CD4-positive, alpha-beta T cell treated with Interferon gamma for 1 hour (primary cell): ENCODE results near the gene RAPGEF1.
"Not testable (repeated sequence)": the region's sequence is repeated elsewhere in the genome, so short reads cannot be mapped to it uniquely, and the experiment has no call there.

Experiments
- DNase-seq: peaks from one replicate; pipeline ENCODE4 v3.0.0-alpha.2; 2020

Gene RAPGEF1

DNA sequence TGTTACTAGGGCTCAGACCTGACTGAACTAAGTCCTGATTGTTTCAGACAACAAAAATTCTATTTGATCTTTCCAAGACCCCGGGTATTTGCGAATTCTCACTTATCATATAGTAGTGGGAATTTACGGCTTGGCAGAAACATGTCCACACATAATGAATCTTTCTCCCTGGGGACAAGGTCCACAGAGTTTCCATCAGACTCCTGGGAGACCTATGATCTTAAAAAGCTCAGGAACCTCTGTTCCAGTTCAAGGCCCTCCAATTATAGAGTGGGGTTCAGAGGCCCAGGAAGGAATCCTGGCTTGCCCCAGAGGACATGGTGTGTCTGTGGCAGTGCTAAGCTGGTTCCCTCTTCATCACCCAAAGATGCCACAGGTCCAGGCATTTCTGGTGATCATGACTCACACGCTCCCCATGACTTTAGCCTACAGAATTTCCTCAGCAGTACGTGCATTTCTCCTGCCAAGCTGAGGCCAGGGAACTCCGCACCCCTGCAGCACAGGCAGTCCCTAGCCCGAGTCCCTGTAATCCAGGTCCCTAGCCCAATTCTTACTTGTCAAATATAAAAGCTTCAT, 12.6 kb downstream of the RAPGEF1 start:
- DNase-seq: no peak

DNA sequence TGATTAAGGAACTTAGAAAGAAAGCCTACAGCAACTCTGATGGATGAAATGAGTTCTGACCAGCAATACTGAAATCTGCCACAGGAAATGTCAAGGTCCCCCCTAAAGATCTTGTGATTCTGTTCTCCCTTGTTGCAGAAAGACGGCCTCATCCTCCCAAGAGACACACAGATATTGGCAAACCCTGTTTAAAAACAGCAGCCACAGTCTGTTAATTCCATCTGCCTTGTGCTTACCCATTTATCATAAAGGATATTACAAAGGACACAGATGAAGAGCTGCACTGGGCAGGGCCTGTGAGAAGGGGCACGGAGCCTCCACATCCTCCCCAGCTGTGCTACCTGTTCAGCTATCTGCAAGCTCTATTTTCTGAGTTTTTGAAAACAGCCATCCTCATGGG, 15.2 kb downstream of the RAPGEF1 start:
- no peak for DNase-seq

DNA sequence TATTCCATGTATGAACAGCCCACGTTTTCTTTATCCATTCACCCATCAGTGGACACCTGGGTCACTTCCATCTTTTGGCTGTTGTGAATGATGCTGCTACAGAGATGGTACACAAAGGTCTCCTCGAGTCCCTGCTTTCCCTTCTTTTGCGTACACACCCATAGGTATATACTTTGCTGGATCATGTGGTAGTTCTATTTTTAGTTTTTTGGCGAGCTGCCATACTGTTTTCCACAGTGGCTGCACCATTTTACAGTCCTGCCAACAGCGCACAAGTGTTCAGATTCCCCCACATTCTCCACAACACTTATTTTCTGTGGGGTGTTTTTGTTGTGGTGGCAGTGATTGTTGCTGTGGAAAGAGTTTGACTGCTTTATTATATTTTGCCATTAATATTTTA, 16.2 kb downstream of the RAPGEF1 start:
- no peak for DNase-seq

DNA sequence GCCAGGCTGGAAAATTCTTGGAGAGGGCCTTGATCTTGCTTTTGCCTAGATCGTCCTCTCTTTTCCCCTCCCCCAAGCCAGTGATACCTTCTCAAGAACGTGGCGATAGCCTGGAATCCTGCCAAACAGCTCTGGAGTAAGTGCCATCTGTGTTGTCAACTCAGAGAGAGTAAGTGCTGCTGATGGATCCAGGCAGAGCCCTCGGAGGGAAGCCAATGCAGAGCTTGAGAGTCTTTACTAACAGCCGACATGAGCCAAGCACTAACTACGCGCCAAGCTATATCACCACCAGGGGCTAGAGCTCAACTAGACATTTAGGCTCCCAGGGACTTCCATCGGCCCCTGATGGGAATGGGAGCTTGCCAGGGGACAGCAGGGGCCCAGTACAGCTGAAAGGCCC, 17.6 kb downstream of the RAPGEF1 start:
- no peak for DNase-seq

DNA sequence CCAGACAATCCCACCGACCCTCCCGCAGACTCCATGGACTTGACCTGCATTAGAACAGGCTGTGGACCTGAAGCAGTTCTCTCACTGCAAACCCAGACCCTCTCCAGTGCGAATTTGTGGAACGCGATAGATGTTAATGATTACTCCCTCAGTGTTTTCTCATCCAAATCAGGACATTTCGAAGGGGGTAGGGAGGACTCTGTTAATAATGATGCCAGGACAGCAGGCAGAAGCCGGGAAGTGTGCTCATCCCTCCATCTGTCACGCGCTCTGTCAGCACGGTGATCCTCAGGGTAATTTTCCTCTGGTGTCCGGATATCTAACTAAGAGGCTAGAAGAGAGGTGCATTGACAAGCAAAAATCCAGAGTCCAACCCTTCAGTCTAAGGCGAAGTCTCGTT, 18.8 kb downstream of the RAPGEF1 start:
- no peak for DNase-seq

DNA sequence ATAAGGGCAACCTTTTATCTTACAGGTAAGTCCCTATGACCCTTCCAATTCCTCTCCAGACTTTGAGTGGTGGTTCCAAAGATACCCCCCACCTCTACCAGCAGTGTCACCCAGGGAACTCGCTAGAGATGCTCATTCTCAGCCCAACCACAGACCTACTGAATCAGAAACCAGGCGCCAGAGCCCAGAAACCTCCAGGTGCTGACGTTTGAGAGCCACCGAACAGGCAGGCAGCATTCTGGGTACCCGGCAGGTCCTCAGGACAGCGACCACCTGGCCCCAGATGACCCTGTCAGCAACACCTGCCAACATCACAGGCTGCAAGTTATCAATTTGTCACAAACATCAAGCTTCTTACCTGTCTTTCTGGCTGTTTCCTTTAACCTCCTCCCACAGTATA, 19.5 kb downstream of the RAPGEF1 start:
- no peak for DNase-seq

DNA sequence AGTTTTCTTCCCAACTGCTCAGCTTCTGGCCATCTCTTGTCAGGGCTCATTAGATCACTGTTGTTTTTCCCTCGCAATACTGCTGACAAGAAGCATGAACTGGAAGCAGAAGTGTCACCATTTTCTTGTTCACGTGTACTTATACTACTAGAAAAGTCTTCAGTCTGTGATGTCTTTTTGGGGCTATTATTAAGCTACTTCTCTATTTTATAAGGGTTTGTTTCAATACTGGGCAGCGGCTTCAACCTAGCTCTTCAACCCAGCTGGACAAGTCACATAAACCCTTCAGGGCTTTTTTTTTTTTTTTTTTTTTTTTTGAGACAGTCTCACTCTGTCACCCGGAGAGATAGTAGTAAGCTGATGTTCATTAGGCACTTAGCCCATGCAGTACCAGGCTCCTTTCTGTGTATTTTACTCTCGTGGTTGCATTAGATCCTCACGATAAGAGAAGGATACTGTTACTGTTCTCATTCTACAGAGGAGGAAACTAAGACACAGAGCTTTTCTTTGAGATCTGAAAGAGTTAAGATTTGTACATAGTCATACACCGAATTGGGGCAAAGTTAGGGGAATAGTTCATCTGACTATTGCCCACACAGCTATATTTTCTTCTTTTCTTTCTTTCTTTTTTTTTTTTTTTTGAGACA, 20.5 kb downstream of the RAPGEF1 start:
- DNase-seq: no peak

DNA sequence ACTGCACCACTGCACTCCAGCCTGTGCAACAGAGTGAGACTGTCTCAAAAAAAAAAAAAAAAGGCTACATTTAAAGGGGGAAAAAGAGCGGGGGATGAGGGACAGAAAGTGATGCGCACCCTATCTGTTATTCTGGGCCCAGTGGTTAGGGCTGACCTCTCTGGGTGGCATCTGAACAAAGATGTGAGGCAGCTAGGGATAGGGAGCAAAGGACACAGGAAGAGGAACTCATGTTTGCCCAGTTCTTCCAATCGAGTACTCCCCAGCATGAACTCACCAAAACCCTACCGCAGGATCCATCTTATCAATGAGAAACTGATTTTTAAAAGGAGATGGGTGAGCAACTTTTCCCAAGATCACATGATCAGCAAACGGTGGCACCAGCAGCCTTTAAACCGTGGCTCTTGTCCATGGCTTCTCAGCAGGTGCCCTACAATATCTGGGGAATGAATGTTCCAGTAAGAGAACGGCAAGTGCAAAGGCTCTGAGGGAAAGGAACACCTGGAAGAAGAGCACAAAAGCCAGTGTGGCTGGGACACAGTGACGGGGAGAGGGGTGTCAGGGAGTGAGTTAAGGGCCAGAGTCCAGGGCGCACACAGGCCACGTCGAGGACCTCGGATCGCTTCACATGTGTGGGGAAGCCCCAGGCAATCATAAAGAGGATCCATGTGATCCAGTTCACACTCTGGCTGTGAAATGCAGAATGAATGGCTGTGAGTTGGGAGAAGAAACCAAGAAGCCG, 22.0 kb downstream of the RAPGEF1 start:
- no peak for DNase-seq

DNA sequence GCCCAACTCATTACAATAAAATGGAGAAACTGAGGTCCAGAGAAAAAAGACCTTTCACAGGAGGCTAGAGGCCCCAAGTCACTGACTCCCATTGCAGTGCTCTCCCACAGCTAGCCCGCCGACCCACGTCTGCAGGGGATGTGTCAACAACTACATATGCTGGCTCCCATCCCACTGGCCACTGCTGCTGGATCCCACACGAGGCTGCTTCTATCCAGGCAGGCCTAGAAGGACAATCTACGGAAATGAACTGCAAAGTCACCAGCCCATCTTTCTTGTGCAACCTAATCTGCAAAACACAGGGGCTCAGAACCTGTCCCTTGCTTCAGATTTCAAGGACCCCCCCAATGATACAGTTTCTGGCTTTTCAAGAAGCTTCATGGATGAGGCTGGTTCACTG, 24.0 kb downstream of the RAPGEF1 start:
- no peak for DNase-seq

DNA sequence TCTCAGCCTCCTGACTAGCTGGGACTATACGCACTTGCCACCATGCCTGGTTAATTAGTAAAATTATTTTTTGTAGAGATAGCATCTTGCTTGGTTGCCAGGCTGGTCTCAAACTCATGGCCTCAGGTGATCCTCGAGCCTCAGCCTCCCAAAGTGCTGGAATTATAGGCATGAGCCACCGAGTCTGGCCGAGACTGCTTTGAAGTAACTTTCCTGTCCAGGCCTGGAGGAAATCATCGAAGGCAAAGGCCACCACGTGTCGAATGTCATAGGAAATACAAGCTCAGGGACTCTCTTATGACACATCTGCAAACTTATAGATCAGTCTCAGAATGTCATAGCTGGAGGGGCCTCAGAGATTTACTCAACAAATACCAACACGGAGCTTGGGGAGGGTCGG, 25.1 kb downstream of the RAPGEF1 start:
- no peak for DNase-seq

DNA sequence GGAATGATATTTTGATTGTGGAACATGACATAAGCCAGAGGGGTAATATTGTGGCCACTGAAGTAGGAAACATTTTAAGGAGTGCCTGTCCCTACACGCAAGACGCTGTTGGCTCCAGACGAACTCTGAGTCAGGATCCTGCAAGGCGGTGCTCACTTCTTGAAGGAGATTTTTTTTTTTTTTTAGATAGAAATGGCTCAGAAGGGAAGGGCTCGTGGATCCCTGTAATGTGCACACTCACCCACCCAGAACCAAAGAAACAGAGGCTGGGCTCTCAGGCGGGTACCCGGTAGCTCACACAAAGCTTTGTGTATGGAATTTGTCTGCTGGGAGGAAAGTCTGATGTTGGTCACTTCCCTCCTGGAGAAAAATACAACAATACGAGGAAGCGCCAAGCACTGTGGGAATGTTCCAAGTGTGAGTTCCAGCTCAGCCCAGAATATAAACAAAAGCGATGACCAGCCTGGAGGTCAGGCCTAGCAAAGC, 25.7 kb downstream of the RAPGEF1 start:
- DNase-seq: no peak

DNA sequence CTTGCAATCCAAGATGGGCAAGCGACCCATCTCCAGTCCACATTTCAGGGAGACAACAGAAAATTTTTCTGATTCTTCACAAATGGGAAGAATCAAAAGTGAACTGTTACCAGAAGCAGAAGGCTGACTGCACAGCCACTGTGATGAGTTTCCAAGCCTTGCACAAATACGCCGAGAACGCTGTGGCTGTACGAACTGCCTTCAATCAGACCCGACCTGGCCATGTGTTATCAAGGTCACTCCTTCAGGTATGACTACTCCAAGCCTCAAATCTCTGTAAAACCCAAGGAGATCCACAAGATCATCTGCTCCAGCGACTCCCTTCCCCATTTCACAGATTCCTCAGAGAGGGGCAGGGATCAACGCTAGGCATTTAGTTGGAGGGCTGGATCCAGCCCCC, 26.9 kb downstream of the RAPGEF1 start:
- DNase-seq: no peak

DNA sequence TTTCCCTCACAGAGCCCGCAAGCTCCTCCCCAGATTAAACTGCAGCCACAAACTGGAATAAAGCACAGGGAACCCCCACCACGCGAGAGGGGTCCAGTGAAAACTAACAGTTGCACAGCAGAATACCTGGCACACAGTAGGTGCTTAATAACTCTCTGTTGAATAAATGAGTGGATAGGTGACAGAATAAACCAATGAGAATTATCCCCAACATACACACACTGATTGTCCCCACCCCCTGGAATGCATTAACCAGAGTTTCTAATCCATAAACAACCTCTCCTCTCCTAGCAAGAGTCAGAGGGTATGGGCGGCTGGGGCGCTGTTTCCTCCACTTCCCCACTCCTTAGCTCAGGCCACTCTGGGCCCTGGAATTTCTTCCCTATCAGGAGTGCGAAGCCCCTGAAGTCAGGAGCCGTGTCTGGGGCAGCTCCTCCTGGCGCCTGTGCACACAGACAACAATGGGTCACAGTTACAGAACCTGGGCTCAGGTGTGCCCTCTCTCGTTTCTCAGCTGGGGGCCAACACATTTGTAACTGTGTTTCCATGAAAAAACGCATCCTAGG, 27.6 kb downstream of the RAPGEF1 start:
- DNase-seq: no peak

DNA sequence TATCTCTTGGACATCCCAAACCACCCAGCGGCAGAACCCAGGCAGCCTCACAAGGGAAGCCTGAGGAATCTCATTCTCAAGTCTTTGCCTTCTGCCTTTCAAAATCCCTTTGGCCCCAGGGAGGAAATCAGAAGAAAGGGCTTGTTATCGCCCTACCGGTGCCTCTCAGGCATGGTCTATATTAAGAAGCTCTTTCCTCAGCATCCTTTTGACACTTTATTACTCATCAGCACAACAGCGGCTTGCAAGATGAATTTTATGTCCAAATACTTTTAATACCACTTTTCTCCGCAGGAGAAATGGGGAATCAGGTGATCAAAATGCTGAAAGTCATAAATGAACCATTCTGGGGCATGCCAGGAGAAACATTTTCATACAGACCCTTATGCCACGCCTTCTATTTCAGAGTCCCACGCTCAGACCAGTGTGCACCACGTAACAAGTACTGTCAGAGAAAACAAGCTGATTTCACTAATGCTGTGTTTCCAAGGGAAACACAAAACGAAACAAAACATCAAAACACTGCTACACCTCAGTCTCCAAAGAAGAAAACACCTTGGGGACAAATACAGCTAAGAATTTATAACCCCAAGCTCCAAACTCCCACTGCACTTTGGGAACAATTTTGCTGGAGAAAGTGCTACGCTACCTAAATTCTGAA, 30.0 kb downstream of the RAPGEF1 start:
- peak; percentile 55 for DNase-seq

DNA sequence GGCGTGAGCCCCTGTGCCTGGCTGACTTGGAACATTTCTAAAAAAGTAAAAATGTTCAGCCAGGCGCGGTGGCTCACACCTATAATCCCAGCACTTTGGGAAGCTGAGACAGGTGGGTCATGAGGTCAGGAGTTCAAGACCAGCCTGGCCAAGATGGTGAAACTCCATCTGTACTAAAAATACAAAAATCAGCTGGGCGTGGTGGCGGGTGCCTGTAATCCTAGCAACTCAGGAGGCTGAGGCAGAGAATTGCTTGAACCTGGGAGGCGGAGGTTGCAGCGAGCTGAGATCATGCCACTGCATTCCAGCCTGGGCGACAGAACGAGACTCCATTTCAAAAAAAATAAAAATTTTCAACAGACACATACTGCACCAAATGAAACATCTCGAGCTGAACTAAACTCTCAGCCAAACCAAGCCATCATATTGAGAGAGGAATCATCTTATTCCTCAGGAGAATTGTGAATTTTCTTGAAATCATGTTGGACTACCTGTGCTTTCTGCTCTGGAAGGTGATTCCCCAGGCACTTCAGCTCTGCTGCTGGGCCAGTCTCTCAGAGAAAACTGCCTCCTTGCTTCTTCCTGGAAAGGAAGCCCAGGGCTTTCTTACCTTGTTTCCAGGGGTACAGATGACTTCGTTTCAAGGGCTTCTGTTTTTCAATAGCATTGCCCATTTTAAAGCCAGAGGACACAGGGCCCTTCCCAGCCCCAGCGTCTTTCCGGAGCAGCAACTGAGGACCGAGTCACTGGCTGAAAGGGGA, 30.7 kb downstream of the RAPGEF1 start:
- DNase-seq: not testable (repeated sequence)

DNA sequence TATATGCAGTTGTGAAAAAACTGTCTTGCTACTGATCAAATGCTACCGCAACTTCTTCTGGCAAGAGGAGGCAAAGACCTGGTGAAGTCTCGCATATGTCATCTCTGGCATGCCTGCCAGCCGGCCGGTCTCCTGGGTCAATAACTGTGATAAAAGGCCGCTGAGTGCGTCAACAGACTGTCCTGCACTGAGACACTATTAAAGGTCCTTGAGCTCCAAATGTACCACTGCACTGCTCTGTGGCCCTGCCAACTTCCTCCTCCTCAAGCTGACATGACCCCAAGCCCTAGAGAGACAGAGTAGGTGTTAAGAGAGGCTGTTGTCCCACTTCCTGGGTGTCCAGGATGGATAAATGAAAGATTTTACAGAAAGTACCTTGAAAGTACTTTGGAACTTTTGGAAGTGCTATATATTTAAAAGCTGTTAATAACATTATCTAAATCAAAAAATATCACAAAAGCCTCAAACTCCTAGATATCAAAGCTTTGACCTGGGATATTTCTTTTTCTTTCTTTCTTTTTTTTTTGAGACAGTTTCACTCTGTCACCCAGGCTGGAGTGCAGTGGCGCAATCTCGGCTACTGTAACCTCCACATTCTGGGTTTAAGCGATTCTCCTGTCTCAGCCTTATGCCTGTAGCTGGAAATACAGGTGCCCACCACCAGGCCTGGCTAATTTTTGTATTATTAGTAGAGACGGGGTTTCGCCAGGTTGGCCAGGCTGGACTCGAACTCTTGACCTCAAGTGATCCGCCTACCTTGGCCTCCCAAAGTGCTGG, 31.5 kb downstream of the RAPGEF1 start:
- DNase-seq: no peak

DNA sequence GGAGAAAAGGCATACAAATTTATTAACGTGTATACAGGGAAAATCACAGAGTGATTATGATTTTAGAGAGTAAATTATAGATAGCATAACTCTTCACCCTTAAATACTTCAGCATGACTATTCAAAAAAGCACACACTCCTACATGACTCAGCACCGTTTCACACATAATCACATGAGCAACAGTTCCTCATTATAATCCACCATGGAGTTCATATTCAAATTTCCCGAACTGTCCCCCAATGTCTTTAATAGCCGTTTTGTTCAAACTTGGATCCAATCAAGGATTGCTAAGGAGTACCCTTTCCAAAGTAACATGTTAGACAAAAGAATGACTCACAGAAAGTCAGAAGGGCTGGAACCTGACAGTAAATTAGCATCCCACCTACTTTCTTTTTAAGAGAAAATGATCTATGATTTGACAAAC, 32.1 kb downstream of the RAPGEF1 start:
- no peak for DNase-seq

DNA sequence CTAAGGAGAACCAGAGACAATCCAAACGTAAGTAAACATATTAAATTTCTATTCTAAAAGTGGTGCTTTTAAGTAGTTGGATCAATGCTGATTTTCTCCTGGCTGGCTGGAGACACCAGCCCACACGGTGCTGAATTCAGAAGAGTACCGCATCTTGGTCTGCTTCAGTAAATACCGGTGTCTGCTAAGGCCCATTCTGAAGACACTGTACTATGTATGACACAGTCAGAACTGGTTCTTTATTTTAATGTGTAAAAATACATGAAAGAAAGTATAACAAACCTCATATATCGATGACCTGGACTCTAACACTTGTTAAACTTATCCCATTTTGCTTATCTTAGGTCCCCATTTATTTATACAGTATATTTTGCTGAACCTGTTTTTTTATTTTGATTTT, 32.8 kb downstream of the RAPGEF1 start:
- no peak for DNase-seq

DNA sequence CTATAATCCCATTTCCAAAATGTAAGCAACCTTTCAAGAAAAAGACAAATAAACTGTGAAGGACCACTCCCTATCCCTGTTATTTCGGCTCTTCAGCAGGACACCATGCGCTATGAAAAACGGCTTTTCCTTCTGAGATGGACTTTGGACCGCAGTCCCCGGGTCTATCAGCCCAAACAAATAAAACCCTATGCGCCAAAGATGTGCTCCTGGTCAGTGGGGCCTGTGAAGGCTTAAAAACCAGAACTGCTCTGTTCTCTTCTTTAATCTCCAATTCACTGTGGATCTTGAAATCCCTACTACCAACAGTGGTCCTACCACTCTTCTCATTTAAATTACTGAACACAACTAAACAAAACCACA, 33.3 kb downstream of the RAPGEF1 start:
- no peak for DNase-seq

DNA sequence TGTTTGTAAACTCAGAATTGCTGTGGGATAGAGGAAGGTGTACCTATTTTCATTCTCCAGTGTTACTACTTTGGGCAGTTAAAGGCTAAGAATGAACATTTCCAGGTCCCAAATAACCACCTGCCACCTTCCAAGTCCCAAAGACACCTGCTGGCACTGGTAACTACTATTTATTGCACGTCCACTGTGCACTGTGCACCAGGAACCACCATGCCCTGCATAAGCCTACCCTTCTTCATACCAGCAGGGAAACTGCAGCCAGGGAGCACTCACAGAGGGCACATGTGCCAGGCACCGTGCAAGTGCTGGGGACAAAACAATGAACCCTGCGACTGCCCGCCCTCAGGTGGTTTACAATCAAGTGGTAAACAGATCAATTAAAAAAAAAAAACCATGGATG, 34.9 kb downstream of the RAPGEF1 start:
- no peak for DNase-seq

DNA sequence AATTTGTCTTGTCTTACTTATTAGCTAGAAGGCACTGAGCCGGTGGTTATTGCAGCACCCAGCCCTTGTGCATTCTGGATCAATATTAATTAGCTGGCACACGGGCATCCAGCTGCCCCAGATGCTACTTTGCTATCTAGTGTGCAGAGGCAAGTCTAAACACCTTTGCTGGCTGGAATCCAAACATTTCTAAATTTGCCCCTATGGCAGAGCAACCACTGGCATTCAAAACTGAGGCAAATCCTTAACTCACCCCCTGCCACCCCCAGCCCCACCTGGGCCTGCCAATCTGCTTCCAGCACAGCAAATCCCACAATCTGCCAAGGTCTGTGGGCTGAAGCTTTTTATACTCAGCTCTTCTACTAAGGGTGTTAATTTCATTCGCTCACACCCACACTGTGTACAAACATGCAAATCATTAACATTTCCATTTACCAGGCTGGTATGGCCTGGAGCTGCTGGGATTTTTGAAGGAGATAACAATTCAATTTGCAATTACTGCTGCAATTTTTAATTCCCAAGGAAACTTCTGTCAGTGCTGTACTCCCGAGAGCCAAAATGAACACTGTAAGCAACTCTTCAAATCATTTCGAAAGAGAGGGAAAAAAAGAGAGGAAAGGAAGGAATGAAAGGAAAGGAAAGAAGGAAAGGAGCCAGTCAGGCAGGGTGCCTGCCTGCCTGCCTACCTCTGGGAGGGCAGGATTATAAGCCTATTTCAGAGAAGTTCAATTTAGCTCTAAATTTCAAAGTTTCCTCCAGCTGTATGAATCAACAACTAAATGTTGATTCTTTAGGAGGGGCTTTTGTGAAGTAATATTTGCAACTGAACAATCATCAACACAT, 35.5 kb downstream of the RAPGEF1 start:
- no peak for DNase-seq
